K562 (cell line): ENCODE results near the gene MALRD1.

Experiments
- CTCF ChIP-seq, 3 experiments: IDR thresholded peaks in 2 of 3; conservative IDR thresholded peaks in 1 of 3; 2 replicates each; pipeline ENCODE4 v1.5.1; 2011 to 2012; ENCODE audit warnings: low read length in 3 of 3, mild to moderate bottlenecking in 3 of 3, control low read depth in 2 of 3, improper control_type of control experiment in 1 of 3, inconsistent platforms in 1 of 3, low read depth in 1 of 3, mixed read lengths in 1 of 3, moderate library complexity in 1 of 3; ENCODE audit not compliant: insufficient read depth in 2 of 3
- SIN3B ChIP-seq: fragments of 450-650 bp; IDR thresholded peaks from 2 replicates; pipeline ENCODE4 v1.6.1; 2017; ENCODE audit warnings: low read depth, mild to moderate bottlenecking, moderate library complexity

GRCh38 chr10:19412531-19412930 is 363.9 kb downstream of the MALRD1 start:
- TF ChIP-seq CTCF (IDR thresholded peaks at IDR 0.05 in 2 of 3, conservative IDR thresholded peaks at IDR 0.05 in 1 of 3; ENCODE audit: insufficient read depth in 2 of 3, low read depth in 1 of 3, low read length in 3 of 3) = no peak
- TF ChIP-seq SIN3B = no peak
